GM21360 (cell line): ENCODE measurements around the gene CHEK1.
"Not testable (repeated sequence)": the region's sequence is repeated elsewhere in the genome, so short reads cannot be mapped to it uniquely, and the experiment has no call there.

Experiments
- ATAC-seq: cut with Tn5 transposase; IDR thresholded peaks from one replicate; pipeline ENCODE4 v1.9.1; 2021; ENCODE audit warnings: mild to moderate bottlenecking, moderate library complexity; ENCODE audit not compliant: unreplicated experiment

Gene CHEK1

DNA sequence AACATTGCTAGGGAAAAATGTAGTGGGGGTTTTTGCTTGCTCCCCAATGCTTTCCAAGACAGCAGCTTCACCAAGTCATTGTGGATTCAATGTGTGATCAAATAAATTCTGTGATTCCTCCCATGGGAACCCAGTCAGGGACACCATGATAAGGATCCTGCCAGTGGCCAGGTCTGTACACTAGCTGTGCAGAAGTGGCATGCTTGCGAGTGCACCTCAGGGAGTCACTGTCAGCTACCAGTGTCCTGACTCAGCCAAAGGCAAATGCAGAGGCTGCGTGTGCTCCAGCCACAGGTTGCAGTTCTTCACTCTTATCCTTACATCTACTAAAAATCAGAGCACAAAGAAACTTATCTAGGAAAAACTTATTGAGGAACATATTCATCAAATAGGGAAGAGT, 65.0 kb downstream of the CHEK1 start:
- no peak for ATAC-seq

DNA sequence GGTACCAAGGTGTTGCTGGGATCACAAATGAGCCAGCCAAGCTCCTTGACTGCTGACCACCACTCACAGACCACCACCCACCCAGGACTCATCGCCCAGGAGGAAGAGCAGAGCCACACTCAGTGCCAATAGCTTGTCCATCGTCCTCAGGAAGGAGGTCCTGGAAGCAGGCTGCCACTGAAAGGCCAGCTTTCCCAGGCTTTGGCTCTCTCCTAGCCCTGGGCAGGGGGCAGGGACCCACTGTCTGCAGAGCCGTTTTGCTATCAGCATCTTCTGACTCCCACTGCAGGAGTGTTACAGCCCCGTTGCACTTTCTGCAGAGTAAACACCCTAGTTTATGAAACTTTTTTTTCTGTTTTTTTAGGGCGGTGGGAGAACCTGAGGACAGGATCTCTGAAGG, 67.9 kb downstream of the CHEK1 start:
- ATAC-seq: no peak

DNA sequence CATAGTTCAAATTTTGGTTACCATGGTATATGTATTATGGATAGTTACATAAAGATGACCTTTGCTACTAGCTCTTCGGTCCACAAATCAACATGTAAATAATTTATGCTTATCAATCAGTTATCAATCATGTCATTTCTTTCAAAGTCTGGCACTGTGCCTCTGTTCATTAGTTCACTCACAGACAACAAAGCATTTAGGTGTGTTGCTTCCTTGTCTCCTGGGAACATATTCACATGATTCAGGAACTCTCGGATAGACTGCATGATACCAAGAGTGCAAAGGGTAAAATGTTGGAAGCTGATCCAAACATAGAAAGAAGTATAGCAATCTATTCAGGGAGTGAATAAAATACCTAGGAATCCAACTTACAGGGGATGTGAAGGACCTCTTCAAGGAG, 70.0 kb downstream of the CHEK1 start:
- ATAC-seq: no peak

DNA sequence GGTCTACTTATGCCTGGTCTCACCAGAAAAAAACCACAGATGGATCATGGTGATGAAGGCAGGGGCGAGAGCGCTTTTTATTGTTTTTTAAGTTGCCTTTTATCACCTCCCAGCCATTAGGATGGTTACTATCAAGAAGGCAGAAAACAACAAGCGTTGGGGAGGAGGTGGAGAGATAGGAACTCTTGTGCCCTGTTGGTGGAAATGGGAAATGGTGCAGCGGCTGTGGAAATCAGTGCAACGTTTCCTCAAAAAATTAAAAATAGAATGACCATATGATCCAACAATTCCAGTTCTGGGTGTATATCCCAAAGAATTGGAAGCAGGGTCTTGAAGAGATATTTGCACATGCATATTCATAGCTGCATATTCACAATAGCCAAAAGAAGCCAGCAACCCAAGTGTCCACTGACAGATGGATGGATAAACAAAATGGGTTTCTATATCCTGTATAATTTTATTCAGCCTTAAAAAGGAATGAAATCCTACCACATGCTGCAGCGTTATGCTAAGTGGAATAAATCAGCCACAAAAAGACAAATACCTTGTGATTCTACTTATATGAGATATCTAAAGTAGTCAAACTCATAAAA, 76.2 kb downstream of the CHEK1 start:
- no peak for ATAC-seq

DNA sequence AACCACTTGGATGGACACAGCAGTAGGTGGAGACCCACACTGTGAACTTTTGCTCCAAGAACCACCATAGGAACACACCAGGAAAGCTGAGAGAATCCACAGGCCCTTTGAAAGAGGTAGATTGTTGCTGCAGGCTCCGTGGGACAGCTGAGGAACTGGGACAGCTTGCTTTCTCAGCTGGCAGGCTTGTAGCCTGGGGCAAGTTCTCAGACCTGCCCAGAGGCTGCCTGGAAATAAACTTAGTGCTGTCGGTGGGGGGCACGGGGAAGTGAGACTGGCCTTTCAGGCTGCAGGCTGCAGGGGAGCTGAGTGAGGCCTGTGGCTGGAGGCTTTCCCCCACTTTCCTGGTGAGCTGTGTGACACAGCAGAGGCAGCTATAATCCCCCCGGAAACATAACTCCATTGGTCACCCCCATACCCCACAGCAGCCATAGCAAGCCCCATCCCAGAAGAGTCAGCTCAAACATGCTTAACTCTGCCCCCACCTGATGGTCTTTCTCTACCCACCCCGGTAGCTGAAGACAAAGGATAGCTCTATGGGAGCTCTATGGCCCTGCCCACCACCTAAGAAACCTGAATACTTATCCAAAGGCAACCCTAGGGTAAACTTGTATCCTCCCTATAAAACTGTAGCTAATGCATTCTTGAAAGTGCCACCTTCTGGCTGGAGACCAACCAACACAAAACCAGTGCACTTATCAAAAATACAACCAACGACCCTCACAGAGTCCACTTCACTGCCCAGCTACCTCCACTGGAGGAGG, 77.1 kb downstream of the CHEK1 start:
- ATAC-seq: no peak

DNA sequence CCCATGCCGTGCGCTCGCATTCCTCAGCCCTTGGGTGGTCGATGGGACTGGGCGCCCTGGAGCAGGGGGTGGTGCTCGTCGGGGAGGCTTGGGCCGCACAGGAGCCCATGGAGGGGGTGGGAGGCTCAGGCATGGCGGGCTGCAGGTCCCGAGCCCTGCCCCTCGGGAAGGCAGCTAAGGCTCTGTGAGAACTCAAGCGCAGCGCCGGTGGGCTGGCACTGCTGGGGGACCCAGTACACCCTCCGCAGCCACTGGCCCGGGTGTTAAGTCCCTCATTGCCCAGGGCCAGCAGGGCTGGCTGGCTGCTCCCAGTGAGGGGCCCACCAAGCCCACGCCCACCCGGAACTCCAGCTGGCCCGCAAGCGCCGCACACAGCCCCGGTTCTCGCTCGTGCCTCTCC, 79.7 kb downstream of the CHEK1 start:
- ATAC-seq: not testable (repeated sequence)

DNA sequence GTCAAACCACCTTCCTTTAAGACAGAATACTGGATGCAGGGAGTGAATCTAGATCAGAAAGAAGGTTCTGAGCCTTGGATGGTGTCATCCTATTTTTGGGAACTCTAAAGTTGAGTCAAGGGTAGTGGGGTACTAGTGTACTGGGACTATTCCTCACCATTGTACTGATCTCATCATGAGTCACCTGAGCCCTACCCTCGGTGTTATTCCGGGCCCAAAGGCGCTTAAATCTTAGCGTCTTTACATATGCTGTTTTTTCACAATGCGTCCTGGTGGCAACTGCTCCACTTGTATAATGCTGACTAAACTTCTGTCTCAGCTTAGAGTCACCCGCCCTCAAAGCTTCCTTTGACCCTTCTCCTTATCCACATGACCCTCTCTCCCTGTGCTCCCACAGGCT, 95.8 kb downstream of the CHEK1 start:
- ATAC-seq: no peak

DNA sequence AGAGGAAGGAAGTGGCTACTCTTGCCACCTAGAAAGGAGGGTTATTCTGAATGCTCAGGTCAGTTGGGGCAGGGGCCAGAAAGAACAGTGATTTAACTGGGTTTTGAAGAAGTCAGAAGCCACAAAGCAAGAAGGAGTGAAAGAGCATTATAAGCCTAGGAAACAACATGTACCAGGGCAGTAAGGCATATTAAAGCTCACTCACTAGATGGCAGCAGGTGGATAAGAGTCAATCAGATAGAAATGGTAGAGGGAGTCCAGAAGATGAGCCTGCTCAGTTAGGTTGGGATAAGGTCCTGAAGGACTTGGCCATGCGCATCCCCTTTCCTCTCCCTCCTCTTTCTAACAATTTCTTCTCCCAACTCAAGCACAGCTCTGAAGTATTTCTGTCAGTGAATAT, 99.2 kb downstream of the CHEK1 start:
- ATAC-seq: no peak
